GM21528 (cell line): ENCODE measurements around the gene IPMK.
A peak's percentile ranks its signal among the peaks of the same experiment; 100 is the strongest.
"Not testable (repeated sequence)": the region's sequence is repeated elsewhere in the genome, so short reads cannot be mapped to it uniquely, and the experiment has no call there.

Experiments
- ATAC-seq: cut with Tn5 transposase; IDR thresholded peaks from one replicate; pipeline ENCODE4 v1.9.1; 2021; ENCODE audit warnings: mild to moderate bottlenecking, moderate library complexity; ENCODE audit not compliant: unreplicated experiment, low FRiP score

The IPMK gene

DNA sequence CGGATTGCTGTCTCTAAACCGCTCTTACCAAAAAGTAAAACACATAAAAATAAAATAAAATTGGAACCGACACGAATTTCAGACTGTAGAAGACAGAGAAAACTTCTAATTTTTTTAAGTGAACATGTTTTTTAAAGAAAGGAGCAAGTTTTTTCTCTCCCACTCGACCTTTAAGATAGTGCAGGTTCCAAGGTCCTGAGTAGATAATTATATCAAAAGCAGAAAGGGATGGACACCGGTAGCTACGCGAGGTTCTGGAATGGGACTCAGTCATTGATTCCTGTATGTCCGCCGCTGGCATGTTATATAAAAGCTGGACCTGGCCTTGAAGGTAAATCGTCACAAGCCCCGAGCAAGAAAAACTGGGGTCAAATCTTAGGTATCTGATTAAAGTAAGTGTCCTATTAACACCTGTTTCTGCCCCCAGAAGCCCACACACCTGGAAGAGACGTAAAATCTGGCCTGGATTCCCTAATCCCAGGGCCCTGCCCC, 806 bp upstream of the IPMK start:
- ATAC-seq: peak; percentile 1

DNA sequence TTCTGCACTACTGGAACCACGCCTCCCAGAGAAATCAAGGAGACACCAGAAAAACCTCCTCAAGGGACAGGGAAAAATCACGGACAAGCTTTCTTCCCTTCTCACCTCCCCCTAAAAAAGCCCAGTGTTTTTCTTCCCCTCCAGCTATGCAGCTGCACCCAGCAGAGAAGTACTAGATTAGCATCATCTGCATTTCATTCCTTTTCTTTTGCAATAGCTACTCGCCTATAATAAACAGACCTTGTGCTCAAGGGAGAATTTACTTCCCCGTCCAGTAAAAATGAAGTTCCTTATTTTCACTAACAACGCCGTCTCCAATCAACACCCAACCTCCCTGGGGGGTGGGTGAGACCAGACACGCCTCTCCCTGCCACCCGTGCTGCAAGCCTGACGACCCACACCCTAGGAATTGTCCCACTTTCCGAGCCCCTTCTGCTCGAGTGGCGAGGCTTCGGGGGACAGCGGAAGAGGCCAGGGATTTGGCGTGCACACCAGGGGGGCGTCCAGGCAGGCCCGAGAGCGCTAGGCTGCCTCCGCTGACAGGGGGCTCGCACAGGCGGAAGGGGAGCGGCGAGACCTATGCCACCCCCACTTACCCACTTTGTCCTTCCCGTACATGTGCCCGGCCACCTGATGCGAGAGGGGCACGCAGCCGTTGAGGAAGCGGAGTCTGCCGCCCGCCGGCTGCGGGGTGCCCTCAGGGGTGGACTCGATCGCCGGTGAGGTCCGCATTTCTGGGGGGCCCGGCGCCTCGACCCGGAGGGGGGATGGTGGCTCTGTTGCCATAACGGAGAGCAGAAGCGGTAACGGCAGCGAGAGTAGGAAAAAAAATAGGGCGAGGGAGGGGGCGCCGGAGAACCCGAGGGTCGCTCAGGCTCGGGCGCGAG, 625 bp downstream of the IPMK start:
- peak; percentile 10 for ATAC-seq

DNA sequence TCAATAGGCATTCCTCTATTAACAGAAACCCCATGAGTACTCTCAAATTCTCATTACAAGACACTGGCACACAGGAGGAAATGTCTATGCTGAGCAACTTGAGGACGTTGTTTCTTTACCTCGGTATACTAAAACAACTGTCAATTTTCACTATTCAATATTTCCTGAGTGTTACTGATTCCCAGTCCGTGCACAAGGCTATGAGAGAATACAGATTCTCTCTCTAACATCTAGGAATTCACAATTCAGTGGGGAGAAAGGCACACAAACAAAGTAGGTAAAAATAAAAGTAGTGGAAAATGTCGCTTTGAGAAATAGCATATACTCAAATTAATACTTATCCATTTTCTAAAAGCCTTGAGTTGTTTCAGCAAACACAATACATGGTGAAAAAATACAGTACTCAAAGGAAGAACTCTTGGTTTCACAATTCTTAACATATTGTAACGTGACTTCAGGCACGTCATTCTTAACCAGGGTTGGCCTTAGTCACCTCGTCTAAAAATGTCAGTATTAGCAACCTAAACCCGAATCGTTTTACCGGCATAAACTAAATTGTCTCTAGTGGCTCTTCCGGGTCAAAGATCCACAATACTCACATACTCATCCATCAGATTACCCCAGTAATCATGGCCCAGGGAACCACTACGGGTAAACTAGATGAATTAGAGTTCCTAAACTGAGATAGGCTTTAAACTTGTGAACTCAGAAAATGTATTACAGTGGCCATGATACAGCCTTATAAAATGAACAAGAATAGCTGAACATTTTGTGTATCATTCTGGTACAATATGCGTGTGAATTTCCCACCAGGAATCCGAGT, 1.5 kb downstream of the IPMK start:
- ATAC-seq: peak; percentile 14

DNA sequence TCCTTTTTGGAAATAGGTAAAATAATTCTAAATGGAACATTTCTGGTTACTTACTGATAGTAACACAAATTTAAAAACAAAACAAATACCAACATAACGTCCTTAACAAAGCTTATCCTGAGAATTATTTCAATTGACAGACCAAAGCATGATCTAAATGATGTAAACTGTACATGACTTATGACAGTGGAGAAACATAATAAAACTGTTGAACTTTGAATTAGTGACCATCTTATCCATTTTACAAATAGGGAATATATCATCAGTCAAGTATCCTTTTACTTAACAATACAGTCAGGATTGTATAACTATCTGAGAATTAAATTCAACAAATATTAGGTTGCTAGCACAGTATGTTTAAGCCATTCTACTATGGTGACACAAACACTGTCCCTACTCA, 2.4 kb downstream of the IPMK start:
- ATAC-seq: no peak

DNA sequence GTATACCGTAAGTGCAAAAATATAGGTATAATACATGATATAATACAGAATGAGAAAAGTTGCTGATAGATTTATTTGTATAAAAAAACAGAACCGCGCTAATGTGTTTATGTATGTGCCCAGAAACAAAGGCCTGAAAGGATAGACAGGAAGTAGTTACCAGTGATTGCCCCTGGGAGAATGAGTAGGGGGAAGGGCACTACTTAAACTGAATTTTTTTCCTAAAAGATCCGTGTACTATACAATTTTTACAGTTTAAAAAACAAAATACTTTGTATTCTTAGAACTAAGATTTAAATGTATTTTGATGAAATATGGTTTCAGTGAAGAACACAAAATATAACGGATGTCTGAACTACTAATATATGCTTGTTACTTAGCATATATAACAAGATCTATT, 2.9 kb downstream of the IPMK start:
- no peak for ATAC-seq

DNA sequence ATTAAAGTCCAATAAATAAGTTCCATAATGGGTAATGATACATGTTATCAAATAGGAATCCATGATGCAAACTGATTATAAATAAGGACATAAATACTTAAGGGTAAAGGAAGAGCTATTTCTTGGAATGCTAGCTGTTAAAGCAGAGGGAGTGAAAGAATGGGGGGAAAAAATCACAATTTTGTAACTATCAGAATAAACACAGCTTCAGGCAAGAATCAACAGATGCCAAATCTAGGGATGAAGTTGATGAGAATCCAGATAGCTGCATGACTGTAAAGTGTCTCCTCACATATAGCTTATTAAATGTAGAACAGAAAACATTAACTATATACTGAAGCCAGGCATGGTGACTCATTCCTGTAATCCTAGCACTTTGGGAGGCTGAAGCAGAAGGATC, 4.9 kb downstream of the IPMK start:
- ATAC-seq: no peak

DNA sequence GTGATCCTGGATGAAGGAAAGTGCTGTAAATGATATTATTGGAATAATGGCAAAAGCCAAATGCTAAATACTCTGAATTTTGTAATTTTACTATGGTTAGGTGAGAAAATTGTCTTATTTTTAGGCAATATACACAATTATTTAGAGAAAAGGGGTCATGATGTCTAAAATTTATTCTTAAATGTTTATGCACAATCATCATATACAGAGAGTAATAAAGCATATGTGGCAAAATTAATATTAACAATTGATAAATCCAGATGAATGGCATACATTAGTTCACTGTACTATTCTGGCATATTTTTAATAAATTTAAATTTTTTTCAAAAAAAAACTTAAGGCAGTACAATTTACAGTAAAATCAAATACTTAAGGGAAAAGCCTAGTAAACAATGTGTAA, 7.4 kb downstream of the IPMK start:
- no peak for ATAC-seq

DNA sequence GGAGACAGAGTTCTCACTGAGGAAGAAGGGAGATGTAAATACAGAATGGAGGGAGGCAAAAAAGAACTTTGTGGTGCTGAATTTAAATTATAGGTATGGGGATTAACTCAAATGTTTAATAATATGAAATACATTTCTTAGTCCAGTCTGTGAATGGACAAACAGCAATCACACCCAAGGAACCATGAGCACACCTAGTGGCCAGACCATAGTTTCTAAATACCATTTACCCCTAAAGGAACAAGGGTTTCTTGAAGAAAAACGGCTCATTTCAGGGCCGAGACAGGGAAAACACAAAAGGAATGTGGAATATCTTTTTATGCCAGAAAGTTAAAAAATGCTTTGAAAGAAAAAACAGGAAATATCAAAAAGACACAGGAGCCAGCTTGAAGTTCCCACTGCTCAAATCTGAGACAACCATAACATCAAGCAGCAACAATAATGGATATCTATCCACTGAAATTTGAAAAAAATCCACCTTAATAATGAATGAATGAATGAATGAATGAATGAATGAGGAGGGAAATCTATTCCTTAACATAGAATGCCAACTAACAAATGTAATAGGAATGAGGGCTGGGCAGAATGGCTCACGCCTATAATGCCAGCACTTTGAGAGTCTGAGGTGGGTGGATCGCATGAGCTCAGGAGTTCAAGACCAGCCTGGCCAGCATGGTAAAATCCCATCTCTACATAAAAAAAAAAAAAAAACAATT, 8.6 kb downstream of the IPMK start:
- no peak for ATAC-seq

DNA sequence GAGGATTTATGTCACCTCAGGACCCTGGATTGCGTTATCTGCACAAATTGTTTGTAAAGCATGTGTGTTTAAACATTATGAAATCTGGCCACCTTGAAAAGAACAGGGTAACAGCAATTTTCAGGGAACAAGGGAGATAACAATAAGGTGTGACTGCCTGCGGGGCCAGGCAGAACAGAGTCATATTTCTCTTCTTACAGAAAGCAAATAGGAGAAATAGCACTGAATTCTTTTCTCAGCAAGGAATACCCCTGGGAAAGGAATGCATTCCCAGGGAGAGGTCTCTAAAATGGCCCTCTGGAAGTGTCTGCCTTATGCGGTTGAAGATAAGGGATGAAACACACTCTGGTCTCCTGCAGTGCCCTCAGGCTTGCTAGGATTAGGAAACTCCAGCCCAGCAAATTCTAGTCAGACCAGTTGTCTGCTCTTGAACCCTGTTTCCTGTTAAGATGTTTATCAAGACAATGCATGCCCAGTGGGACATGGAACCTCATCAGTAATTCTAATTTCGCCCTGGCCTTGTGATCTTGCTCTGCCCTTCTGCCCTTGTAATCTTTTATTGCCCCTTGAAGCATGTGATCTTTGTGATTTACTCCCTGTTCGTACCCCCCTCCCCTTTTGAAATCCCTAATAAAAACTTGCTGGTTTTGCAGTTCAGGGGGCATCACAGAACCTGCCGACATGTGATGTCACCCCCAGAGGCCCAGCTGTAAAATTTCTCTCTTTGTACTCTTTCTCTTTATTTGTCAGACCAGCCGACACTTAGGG, 11.5 kb downstream of the IPMK start:
- not testable (repeated sequence) for ATAC-seq

DNA sequence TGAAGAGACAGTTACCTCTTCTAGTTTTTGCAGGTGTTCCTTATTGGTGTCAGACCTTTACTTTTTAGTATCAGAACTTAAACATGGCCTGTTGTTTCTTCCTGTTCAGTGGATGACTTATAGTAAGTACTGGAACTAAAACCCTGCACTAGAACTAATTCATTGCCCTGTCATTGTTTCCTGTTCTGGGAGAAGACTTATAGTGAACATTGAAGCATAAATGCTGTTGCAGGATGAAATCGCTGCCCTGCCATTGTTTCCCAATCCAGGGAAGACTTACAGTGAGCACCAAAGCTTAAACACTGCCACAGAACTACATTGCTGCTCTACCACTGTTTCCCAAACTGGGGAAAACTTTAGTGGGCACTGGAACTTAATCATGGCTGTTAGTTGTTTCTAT, 13.1 kb downstream of the IPMK start:
- ATAC-seq: no peak

DNA sequence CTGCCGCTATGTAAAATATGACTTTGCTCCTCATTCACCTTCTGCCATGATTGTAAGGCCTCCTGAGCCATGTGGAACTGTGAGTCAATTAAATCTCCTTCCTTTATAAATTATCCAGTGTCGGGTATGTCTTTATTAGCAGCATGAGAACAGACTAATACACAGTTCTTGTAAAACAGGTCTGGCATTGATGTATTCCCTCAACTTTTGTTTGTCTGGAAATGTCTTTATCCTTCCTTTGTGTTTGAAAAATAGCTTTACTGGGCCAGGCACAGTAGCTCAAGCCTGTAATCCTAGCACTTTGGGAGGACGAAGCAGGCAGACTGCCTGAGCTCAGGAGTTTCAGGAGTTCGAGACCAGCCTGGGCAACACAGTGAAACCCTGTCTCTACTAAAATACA, 14.5 kb downstream of the IPMK start:
- no peak for ATAC-seq

DNA sequence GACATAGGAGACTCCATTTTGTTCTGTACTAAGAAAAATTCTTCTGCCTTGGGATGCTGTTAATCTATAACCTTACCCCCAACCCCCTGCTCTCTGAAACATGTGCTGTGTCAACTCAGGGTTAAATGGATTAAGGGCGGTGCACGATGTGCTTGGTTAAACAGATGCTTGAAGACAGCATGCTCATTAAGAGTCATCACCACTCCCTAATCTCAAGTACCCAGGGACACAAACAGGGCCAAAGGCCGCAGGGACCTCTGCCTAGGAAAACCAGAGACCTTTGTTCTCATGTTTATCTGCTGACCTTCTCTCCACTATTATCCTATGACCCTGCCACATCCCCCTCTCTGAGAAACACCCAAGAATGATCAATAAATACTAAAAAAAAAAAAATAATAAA, 23.0 kb downstream of the IPMK start:
- not testable (repeated sequence) for ATAC-seq

DNA sequence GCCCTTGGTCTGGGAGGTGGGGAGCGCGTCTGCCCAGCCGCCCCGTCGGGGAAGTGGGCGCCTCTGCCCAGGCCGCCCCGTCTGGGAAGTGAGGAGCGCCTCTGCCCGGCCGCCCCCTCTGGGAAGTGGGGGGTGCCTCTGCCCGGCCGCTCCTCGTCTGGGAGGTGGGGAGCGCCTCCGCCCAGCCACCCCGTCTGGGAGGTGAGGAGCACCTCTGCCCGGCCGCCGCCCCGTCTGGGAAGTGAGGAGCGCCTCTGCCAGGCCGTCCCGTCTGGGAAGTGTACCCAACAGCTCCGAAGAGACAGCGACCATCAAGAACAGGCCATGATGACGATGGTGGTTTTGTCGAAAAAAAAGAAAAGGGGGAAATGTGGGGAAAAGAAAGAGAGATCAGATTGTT, 23.5 kb downstream of the IPMK start:
- ATAC-seq: not testable (repeated sequence)

DNA sequence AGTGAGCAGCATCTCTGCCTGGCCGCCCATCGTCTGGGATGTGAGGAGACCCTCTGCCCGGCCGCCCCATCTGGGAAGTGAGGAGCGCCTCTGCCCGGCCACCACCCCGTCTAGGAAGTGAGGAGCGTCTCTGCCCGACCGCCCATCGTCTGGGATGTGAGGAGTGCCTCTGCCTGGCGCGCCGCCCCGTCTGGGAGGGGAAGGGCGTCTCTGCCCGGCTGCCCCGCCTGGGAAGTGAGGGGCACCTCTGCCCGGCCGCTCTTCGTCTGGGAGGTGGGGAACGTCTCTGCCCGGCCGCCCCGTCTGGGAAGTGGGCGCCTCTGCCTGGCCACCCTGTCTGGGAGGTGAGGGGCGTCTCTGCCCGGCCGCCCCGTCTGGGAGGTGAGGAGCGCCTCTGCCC, 23.9 kb downstream of the IPMK start:
- not testable (repeated sequence) for ATAC-seq

DNA sequence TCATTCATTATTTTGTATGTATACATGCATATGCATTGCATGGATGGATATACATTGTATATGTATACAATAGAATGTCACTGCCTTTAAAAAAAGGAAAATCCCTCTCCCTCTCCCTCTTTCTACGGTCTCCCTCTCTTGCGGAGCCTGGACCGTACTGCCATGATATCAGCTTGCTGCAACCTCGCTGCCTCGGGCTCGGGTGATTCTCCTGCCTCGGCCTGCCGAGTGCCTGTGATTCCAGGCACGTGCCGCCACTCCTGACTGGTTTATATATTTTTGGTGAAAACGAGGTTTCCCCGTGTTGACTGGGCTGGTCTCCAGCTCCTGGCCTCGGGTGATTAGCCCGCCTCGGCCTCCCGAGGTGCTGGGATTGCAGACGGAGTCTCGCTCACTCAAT, 24.4 kb downstream of the IPMK start:
- no peak for ATAC-seq

DNA sequence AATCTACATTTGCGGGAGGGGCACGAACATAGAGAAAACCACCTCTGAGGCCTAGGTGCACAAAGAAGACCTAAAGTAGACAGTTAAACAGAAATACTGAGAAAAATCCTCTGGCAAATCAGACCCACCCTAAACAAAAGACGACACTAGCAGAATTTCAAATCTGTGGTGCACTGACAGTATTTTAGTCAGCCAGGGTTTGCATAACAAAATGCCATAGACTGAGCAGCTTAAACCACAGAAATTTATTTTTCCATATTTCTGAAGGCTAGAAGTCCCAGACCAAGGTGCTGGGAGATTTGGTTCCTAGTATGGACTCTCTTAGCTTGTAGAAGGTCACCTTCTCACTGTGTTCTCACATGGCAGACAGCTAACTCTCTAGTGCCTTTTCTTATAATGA, 26.3 kb downstream of the IPMK start:
- no peak for ATAC-seq

DNA sequence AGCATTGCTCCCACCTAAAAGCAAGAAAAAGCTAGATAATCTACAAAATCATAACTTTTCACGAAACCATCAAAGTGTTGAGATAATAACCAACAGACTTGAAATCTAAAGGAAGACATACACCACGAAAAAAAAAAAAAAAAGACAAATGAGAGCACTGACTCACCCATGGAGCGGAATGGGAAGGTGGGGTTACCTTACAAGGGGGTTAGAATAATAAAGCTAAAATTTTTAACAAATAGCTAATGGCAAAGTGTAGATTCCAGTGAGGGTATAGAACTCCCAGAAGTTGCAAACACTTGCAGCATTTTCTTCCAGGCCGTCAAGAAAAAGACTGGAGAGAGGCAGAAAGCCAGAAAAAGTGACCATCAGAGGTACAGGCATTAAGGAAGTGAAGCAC, 27.2 kb downstream of the IPMK start:
- ATAC-seq: no peak

DNA sequence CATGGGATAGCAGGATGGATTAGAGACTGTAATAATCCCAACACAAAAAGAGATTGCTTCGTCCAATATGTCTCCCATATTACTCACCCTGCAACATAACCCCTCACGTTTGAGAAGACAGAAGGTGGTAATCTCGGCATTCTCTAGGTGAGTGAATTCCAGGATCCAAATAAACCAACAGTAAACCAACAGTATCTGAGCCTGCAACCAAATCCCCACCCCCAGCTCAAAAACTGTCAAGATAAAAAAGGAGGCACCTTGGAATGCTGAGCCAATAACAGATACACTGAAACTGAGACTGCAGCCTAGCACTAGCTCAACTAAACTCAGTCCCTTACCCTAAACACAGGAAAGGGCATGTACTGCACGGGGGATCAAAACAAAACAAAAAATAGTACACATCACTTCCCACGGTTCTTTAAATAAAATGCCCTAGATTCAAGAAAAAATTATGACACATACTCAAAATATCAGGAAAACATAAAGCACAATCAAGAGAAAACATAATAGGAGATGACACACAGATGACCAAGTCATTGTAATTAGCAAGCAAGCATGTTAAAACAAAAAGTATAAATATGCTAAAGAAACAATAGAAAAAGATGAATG, 28.0 kb downstream of the IPMK start:
- no peak for ATAC-seq

DNA sequence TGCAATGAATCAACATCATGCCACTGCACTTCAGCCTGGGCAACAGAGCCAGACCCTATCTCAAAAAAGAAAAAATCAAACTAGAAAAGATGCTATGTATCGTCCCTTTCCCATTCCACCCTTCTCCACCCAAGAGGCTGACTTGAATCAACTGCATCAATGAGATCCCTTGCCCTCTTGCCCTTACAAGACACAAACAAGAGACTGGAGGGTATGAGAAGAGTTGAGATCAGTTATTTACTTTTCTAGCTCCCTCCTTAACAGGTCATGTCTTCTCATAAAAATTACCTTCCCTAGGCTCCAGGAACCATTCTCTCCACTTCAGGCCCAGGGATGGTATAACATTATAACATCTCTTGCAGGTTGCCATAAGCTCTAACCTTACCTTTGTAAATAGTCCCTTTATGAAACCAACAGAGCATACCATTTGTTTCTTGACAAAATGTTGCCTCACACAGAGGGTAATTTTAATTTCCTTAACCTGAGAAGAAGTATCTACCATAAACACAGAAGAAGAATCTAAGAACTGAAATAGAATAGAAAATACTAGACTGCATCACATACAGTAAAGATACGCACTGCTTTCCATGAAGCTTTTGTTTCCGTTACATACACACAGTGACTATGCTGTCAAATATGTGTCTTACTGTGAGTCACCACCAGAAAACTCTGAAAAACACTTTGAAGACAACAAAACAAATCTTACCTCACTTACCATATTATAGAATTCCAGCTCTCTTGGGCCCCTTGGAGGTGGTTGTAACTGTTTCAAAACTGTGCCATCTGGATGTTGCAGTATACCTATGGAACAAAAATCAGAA, 30.5 kb downstream of the IPMK start:
- no peak for ATAC-seq
